ENCODE data around the gene AGBL3.
A peak's percentile ranks its signal among the peaks of the same experiment; 100 is the strongest.
"Not testable (repeated sequence)": the region's sequence is repeated elsewhere in the genome, so short reads cannot be mapped to it uniquely, and the experiment has no call there.

AGBL3 gene

DNA sequence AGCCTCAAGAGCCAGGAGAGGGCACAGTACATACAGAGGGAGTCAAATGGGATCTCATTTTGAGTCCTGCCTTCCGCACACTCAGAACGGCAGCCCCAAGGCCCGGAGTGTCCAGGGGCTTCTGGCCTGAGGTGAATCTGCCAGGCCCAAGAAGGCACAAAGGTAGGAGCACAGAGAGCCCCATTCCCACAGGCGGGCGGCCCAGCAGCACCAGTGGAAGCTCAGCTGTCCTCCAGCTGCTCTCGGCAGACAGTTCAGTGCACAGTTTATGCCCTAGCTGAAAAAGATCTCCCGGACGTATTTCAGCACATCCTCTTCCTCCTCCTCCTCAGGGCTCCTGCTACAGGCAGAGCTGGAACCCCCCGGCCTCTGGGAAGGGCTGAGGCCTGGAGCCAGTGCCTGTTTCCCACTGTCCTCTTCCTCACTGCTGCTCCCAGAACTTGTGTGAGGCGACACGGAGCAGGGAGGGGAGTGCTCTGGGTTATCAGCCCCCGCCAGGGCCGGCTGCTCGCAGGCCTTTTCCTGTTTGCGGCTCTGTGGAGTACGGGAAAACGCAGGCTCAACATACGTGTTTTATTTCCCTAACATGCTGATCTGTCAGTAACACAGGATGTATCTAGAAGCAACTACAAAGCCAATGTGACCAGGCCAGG is 180.2 kb downstream of the AGBL3 start:
- DNase-seq (ENCODE audit: low read depth in 1 of 2, low spot score in 1 of 2), result no peak

DNA sequence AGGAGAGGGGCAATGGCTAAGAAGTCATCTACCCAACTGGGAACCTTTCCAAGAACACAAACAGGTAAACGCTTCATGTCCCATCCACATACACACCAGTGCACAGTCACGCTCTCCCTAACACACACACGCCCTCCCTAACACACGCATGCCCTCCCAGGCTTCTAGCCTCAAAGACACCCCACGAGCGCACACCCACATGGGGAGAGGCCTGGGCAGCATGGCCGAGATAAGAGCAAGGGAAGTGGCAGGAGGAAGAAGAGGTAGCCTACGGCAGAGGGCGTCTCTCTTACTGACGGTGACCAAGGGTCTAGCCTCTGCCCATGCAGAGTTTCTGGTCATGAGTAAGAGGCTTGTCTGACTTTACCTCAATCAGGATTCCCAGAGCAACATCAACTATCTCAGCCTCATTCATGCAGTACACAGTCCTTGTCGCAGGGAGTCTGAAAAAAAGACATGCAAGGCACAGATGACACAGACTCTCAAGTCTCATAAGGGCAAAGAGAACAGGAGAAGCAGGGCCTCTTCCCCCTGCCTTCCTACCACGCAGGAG is 181.1 kb downstream of the AGBL3 start:
- DNase-seq (ENCODE audit: low read depth in 1 of 2, low spot score in 1 of 2), result no peak

DNA sequence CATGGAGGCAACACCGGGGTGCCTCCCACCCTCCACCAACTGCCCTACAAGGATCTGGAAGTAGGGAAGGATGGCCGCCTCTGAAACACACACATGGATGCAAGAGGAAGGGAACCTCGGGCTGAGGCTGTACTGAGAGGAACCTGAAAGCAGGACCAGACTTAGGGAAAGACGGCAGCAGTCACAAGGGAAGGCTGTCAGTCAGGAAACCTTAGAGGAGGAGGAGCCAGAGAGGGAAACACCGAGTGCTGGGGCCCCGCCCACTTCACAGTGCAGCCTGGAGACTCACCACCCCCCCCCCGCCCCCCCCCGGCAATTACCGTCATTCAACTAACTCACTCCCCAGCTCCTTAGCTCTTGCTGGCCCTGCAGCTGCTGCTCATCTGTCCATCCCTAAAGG is 181.7 kb downstream of the AGBL3 start:
- no peak for DNase-seq (ENCODE audit: low read depth in 1 of 2, low spot score in 1 of 2)

- DNase-seq (ENCODE audit: low read depth in 1 of 2, low spot score in 1 of 2), result no peak
Observed at GRCh38 chr7:135168489-135169140, 182.3 kb downstream of the AGBL3 start.

- no peak for DNase-seq (ENCODE audit: low read depth in 1 of 2, low spot score in 1 of 2)
Observed at GRCh38 chr7:135169141-135169963, 183.0 kb downstream of the AGBL3 start.

GRCh38 chr7:135169964-135170273 is 183.6 kb downstream of the AGBL3 start:
- DNase-seq (ENCODE audit: low read depth in 1 of 2, low spot score in 1 of 2), result no peak

DNA sequence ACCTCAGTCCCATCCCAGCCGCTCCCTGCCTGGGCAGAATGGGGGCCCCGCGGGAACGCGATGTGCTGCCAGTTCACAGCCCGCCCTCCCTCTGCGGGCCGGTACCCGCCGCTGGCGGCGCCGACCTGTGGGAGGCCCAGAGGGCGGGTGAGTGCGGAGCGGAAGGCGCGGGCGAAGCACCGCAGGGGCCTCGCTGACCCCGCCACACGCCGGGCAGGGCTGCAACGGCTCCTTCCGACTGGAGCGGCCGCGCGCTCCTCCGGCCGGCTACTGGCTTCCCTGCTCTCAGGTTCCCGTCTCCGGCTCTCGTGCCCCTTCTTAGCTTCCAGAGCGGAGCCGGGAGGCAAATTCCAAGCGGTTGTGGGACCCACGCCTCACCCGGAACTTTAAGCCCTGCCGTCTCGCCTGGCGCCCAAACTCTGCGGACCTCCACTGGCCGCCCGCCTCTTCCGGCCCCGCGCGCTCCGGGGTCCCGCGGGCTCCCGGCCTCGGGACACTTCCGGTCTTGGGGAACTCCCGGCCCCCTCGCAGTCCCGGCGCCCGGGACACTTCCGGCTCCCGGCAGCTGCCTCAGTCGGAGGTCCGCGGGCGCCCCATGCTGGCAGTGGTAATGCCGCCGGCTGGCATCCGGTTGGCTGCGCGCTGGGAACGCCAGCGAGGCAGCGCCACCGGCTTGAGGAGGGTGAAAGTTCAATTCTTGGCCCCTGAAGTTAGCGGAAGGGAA is 184.1 kb downstream of the AGBL3 start, which contains the start of gene CYREN:
TSS of gene CYREN (minus strand) at position 434 of the 724 bp plus-strand sequence. CDS start 1,785 bp downstream, outside the sequence.
- peak; percentile 79 to 91 for DNase-seq (ENCODE audit: low read depth in 1 of 2, low spot score in 1 of 2)

- not testable (repeated sequence) for DNase-seq (ENCODE audit: low read depth in 1 of 2, low spot score in 1 of 2)
Observed at GRCh38 chr7:135170998-135171481, 184.7 kb downstream of the AGBL3 start.

DNA sequence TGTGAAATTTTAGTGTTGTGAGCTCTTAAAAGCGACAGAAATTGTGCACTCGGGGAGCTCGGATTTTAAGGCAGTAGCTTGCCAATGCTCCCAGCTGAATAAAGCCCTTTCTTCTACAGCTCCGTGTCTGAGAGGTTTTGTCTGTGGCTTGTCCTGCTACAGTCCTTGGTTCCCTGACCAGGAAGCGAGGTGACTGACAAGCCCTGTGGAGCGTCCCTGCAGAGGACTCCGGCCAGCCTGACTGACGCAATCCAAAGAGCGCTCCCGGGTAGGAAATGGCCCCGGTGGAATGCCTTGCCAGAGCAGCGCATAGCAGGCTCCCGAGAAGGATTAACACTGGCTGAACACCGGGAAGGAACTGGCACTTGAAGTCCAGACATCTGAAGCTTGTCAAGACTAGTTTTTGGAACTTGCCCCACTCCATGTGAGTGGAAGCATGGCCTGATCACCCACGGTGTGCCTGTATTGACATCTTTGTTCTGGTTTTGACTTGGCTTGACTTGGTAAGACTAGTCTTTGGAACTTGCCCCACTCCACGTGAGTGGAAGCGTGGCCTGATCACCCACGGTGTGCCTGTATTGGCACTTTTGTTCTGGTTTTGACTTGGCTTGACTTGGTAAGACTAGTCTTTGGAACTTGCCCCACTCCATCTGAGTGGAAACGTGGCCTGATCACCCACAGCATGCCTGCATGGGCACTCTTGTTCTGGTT is 185.4 kb downstream of the AGBL3 start:
- DNase-seq (ENCODE audit: low read depth in 1 of 2, low spot score in 1 of 2), result not testable (repeated sequence)

DNA sequence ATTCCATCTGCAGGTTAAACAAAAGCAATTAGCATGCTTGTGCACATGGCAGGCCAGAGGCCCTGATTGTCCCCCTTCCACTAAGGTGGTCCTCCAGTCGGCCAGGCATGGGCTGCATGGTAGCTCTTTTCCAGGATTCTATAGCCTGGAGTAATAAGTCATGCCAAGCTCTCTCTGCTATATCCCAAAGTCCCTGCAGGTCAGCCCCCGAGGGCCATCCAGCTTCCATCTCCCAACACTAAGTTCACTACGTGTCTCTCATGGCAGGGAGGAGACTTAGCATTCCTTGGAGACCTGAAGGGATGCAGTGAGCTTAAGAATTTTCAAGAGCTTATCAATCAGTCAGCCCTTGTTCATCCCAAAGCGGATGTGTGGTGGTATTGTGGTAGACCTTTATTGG is 187.6 kb downstream of the AGBL3 start:
- DNase-seq (ENCODE audit: low read depth in 1 of 2, low spot score in 1 of 2), result not testable (repeated sequence)

GRCh38 chr7:135174941-135175340 is 188.6 kb downstream of the AGBL3 start:
- DNase-seq (ENCODE audit: low read depth in 1 of 2, low spot score in 1 of 2), result no peak

- no peak for DNase-seq (ENCODE audit: low read depth in 1 of 2, low spot score in 1 of 2)
Observed at GRCh38 chr7:135175931-135176330, 189.6 kb downstream of the AGBL3 start.

DNA sequence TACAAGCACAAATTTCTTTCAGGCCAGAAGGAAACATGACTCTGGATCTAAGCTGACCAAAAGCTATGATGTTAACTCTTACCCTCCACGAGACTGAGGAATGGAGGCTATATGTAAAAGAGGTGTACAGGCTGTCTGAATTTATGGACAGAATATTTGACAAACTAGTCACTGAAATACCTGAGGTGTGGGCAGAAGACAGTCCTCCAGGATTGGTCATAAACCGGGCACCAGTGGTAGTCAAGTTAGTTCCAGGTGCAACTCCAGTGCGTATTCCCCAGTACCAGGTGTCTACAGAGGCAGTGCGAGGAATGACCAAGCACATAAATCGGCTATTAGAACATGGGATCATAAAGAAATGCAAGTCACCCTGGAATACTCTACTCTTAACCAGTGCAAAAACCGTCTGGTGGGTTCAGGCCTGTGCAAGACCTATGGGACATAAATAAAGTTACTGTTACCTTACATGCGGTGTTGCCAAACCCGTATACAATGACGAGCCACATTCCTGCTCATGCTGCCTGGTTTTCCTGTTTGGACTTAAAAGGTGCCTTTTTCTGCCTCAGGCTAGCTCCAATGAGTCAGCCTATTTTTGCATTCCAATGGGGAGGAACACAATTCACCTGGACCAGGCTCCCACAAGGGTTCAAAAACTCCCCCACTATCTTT is 190.9 kb downstream of the AGBL3 start:
- DNase-seq (ENCODE audit: low read depth in 1 of 2, low spot score in 1 of 2), result no peak

GRCh38 chr7:135178364-135178763 is 192.1 kb downstream of the AGBL3 start:
- no peak for DNase-seq (ENCODE audit: low read depth in 1 of 2, low spot score in 1 of 2)

- no peak for DNase-seq (ENCODE audit: low read depth in 1 of 2, low spot score in 1 of 2)
Observed at GRCh38 chr7:135179321-135179925, 193.1 kb downstream of the AGBL3 start.

GRCh38 chr7:135180122-135180521 is 193.8 kb downstream of the AGBL3 start:
- DNase-seq (ENCODE audit: low read depth in 1 of 2, low spot score in 1 of 2), result no peak

DNA sequence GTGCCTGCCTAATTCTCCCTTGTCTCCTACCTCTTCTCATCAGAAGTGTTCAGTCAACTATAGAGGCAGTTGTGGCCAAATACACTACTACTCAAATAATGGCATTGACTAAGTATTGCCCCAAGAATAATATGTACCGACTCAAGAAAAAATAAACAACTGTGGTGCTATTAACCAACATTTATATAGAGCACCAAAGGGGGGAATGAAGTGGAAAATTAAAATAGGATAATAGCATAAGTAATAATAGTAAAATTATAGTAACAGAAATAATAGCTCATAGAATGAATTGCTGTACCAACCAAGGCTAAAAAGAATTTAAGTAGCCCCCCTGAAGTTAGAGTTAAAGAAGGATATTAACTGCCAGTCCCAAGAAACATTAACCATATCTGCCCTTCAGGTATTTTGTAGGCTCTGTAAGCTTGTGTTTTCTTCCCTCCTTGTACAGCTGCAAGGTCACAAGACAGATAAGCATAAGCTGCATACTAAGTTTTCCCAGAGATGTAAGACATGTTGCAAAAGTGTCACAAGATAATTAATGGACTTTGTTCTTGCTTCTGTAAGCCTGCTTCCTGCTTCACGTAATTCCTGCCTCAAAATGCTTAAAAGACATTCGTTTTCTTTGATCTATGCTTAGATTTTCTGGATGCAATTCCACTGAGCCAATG is 195.1 kb downstream of the AGBL3 start:
- DNase-seq (ENCODE audit: low read depth in 1 of 2, low spot score in 1 of 2), result no peak

GRCh38 chr7:135181929-135182678 is 195.8 kb downstream of the AGBL3 start:
- DNase-seq (ENCODE audit: low read depth in 1 of 2, low spot score in 1 of 2), result no peak

All from activated CD4-positive, alpha-beta T cell treated with anti-CD3 and anti-CD28 coated beads, Interleukin-2, amount 50 U/mL, for 24 hours (primary cell).